Daoy (cell line): ENCODE measurements around the gene ATG7. TPM values are rescaled to one million over a fixed set of nuclear protein-coding genes. Genes with fewer than 3 reads are reported as not detected.
"Not testable (repeated sequence)": the region's sequence is repeated elsewhere in the genome, so short reads cannot be mapped to it uniquely, and the experiment has no call there.

ENCODE experiments used
- DNase-seq: peaks from one replicate; pipeline ENCODE4 v3.0.0-alpha.2; 2015; ENCODE audit warnings: low read depth
- total RNA-seq: library from RNA; depleted of rRNA; stranded (reverse); fragments of >200 nt; shearing (Covaris generic); gene quantifications from 2 replicates; pipeline ENCODE4 v1.2.3, GENCODE V29; 2014

The ATG7 gene
- total RNA-seq, 1 experiment from 2014 or later: 51.6 TPM

DNA sequence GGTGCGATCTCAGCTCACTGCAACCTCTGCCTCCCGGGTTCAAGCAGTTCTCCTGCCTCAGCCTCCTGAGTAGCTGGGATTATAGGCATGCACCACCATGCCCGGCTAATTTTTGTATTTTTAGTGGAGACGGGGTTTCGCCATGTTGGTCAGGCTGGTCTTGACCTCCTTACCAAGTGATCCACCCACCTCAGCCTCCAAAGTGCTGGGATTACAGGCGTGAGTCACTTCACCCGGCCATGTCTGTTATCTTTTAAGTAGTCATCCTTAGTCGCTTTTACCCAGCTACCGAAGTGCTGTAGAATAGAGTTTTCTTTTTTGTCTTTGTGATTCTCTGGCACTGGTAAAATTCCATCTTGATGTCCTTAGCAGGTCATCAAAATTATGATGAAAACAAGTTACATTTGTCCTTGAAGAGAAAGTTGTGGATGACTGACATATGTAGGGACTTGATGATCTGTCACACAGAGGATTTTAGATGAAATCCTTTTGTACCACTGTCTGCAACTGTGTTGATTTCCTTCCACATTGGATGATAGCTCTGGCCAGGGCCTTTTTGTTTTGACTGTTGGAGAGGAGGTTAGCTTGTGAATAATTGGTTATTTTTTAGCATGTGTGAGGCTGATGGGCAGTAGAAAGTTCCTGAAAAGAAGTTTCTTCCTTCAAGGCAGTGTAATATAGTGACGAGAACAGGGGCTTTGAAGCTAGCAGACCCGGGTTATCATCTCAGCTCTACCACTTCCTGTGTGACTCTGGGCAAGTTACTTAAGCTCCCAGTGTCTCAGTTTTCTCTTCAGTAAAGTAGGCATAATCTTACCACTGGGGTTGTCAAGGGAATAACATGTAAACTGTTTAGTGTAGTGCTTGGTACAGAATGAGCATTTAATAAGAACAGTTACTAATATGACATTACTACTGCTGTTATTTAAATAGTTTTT, 18.8 kb downstream of the ATG7 start:
- peak; percentile 69 for DNase-seq

DNA sequence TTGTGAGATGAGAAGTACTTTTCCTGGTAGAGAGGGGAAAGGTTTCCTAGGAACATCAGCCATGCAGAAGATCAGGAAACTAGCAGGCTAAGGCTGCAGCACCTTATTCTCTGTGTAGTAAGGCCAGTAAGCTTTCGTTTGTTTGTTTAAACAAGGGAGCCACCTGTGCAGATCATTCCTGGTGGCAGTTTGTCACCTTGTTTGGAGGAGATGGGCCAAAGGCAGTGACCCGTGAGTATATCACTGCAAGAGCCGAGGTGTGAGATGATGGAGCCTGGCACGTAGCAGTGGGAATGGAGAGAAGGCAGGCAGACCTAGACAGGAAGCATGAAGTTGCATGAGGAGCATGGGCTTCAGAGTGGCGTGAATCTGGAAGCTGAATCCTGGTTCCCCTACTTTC, 19.6 kb downstream of the ATG7 start:
- no peak for DNase-seq

- DNase-seq: no peak
Observed at GRCh38 chr3:11297126-11297525, 24.9 kb downstream of the ATG7 start.

DNA sequence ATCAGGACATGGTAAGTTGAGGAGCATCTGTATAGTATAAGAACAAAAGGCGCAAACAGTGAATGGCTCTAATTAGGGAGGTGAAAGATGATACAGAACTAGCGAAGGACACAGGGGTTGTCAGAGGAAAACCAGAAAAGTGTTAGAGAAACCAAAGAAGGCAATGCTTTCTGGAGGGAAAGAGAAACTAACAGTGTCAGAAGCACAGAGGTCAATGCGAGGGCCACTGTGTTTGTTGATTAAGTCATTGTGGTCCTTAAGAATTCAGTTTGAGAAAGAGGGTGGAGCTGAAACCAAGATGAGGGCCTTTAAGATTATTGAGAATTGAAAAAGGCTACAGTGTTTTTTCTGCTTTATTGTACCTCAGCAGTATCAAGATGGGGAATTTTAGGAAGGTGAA, 28.8 kb downstream of the ATG7 start:
- no peak for DNase-seq

DNA sequence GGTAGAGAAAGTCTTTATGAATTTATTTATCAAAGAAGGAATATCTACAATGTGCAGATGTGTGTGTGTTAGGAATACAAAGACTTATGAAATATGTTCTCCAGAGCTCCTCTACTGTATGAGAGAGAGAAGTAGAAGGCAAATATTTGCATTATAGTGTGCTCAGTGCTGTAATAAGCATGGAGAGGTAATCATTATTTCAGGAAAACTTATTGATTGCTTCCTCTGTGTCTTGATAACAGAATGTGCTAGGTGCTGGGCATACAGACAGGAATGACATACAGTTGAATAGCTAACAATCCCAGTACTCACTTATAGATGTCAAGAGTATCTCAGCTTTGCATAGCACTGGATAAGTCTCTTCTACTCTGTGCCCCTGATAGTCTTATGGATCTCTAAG, 30.2 kb downstream of the ATG7 start:
- DNase-seq: no peak

- DNase-seq: no peak
Observed at GRCh38 chr3:11304175-11304574, 32.0 kb downstream of the ATG7 start.

GRCh38 chr3:11305509-11305908, 33.3 kb downstream of the ATG7 start:
- DNase-seq: no peak

DNA sequence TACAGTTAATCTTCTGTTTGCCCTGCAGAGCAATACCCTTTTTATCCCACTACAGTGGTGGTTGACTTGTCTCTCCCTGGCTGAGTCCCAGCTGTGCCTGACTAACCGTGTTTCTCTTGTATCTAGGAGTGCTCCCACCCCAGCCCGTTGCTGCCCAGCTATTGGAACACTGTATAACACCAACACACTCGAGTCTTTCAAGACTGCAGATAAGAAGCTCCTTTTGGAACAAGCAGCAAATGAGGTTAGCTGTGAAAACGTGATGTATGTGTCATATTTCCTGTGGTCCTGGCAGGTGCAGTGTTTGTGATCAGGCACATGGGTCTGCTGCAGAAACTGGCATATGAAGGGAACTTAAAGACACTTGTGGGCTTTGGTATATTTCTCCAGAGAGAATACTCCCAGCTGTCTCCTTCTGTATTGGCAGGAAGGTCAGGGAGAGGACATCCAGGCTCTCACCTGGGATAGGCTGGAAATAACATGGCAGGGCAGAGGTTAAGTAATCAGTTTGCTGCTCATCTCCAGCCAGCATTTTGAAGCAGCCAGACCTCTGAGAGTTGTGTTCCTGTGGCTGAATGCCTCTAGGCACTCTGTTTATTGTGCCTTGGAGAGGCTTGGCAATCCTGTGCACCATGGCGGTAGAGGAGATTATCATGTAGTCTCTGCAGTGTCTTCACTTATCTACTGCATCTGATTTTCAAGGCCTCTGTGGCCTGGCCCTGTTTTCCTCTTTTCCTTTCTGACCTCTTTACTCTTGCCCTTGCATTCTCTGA, 34.8 kb downstream of the ATG7 start:
- DNase-seq: peak; percentile 33

DNA sequence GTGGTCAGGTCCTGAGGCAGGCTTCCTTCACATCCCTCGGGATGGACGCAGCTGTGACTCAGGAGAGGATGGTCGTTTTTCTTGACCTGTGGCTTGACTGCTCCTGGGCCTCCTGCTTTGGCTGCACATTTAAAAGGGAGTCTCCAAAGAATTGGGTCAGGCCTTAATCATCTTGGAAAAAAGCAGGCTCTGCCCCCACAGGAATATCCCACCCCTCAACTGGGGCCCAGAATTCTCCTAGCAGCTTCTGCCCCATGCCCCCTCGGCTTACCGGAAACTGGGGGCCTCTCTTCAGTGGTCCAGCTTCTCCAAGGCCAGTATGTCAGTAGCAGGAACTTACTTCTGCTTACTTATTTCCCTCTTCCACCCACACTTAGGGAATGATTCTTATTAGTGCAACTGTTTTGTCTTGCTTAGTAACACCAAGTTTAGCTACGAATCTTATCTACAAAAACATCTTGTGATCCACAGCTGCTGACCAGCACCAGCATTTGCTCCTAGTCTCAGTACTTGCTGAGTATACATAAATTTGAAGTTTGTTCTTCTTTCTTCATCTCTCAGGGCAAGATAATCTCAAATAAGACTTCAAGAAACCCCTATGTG, 35.7 kb downstream of the ATG7 start:
- no peak for DNase-seq

DNA sequence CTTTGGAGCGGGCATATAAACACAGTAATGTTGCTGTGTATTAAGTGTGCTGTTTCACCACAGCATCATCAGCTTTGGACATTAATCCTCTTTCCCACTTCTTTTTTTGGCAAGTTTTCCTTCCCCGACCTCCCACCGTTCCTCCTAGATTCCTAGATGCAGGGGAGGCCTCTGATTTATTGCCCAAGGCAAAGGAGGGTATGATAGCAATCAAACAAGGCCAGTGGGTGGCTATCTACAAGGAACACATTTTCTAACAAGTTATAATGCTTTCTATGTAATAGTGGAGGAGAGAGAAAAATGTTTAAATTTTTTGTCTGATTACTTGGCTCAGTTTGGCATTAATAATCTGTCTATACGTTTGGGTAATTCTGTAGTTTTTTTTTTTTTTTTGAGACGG, 38.1 kb downstream of the ATG7 start:
- DNase-seq: no peak

DNA sequence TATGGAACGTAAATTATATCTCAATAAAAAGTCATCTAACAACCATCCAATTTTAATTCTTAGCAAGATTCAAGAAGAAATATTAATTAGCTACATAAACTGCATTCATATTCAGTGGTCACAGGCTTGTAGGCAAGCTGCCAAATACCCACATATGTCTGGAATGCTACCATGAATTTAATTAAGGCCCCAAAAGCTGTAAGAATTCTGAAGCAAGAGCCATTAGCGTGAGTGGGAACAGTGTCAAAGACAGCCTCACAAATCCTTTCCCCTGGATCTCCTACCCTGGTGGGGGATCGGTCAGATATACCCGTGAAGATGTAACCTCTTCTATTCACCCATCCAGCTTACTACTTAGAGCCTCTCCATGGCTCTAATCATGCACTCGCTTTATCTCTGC, 40.0 kb downstream of the ATG7 start:
- no peak for DNase-seq

DNA sequence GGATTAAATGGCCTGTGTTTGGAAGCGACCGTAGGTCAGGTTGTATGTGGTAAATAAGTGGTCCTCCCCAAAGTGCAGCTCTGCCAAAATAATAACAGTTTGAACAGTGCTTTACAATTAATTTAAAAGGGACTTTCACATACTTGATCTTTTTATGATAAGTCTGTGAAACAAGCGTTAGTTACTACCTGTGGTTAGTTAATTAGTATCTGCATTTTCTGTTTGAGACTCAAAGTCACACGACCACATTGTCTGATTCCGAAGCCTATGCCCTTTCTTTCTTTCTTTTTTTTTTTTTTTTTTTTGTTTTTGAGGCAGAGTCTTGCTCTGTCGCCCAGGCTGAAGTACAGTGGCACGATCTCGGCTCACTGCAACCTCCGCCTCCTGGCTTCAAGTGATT, 45.1 kb downstream of the ATG7 start:
- no peak for DNase-seq

DNA sequence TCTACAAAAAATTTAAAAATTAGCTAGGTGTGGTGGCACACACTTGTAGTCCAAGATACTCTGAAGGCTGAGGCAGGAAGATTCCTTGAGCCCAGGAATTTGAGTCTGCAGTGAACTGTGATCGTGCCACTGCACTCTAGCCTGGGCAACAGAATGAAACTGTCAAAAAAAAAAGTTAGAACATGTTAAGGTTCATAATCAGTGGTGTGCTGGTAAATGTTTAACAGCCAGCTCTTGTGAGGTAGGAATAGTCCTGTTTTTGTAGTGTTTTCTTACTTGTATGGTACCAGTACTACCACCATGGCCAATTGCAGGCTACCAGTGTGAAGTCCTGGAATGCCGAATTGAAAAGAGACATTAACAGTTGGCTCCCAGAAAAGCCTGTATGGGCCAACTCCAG, 50.7 kb downstream of the ATG7 start:
- no peak for DNase-seq

DNA sequence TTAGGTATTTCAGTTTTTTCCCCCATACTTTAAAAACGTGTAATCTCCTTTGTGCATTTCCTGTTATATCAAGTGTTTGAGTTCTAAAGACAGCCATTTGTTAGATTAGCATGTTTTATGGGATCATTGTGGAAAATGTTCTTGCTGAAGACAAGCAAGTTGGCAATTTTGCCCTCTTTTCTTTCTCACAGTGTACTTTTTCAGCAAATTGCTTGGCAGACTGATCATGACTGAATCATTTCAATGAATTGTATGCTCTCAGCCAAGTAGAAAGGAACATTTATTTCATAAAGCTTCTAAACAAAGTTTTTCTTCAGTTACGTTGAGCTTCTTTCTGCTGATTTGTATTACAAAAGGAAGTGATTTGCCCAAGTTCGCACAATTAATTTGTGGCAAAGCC, 51.6 kb downstream of the ATG7 start:
- DNase-seq: no peak

DNA sequence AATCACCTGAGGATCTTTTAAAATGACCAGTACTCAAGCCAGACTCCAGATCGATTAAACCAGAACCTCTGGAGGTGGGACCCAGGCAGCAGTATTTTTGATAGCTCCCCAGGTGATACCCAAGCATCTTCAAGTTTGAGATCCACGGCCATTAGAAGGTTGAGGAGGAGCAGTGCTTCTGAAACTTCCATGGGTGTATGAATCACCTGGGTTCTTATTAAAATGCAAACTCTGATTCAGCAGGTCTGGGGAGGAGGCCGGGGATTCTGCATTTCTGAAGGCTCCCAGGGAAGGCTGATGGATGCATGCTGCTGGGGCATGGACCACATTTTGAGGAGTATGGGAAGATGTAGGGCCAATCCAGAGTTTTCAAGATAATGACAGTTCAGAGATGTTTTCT, 55.4 kb downstream of the ATG7 start:
- DNase-seq: no peak

DNA sequence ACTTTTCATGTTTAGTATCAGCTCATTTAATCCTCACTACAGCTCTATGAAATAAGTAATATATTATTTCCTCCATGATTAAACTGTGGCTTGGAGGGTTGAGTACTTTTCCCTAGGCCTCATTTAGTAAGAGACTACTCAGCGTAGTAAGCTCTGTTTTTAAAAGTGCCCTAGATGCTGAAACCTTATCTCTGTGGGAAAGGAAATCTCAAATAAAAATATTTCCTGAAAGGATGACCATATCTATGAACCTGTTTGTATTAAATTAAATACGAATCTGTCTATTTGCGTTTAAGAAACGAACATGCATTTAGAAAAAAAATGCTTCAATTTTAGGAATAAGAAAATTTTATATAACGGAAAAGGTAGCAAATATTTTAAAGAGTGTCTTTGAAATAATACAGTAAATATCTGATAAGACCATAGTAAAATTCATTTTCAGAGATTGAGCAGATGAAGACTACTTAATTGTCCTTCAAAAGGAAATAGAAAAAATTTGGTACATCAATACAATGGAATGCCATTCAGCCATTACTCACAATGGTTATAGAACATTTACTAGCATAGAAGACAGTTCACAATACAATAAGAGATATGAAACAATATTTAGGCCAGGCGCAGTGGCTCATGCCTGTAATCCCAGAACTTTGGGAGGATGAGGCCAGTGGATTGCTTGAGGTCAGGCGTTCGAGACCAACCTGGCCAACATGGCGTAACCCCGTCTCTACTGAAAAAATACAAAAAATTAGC, 56.2 kb downstream of the ATG7 start:
- DNase-seq: no peak

GRCh38 chr3:11329777-11330176, 57.6 kb downstream of the ATG7 start:
- DNase-seq: no peak

DNA sequence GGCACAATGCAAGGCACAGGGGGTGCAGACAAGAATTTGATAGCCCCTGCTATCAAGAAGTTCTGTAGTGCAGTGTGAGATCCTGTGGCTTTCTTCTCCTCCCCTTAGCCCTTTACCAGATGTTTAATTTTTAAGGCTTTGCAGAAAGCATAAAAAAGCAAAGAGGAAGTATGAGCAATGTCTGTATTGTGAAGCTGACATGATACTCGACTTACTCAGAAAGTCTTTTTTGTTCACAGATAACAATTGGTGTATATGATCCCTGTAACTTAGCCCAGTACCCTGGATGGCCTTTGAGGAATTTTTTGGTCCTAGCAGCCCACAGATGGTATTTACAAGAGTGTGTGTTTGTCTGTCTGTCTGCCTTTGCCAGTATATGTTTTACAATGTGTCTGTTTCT, 58.9 kb downstream of the ATG7 start:
- DNase-seq: no peak

DNA sequence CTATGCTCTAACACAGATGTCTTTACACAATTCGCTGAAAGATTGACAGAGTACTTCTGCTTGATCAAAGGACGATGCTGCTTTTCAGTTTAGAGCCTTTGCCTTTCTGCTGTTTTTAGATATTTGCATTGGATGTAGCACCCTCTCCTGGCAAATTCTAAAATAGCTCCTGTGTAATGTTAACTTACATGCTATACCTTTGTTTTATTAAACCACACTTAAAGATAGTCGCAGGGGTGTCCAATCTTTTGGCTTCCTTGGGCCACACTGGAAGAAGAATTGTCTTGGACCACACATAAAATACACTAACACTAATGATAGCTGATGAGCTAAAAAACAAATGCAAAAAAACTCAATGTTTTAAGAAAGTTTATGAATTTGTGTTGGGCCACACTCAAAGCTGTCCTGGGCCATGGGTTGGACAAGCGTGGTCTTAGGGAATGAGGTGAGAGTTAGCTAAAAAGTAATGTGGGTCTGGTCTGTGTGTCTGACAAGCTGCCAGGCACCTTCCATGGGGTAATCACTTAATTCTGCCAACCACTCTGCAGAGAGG, 62.9 kb downstream of the ATG7 start:
- peak; percentile 47 for DNase-seq

DNA sequence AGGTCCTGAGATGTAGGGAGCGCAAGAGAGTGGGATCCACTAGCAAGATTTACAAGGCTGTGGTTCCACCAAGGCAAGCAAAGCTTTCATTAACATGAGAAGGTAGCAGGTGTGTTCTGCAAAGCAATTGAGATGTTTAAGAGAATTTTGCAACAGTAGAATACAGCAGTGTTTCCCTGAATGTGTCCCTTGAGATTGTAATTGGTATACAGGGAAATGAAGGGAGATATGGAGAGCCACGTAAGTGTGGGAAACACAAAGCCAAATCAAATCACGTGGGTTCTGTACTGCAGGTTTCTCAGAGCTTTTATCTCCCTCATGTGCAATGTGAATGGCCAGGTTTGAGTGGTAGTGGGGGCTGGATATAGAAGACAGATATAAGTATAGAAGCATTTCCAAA, 67.3 kb downstream of the ATG7 start:
- no peak for DNase-seq

DNA sequence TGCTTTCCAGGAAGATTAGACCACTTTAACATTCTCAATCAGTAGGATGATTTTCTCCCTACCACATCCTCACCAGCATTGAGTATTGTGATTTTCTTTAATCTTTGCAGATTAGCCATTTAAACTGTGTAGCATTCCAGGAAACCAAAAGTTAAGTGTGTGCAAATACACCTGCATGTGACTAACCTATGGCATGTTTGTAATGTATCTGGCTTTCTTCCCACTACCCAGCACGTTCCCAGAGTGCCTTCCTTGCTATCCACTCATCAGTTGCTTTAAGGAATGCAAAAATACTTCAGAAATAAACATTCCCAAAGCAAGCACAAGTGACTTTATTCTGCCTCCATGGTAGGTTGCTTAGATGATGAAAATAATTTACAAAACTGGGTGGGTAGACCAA, 74.2 kb downstream of the ATG7 start:
- no peak for DNase-seq

GRCh38 chr3:11348877-11349276, 76.7 kb downstream of the ATG7 start:
- not testable (repeated sequence) for DNase-seq
